ENCODE measurements around the gene PTMA. TPM values are rescaled to one million over a fixed set of nuclear protein-coding genes. Genes with fewer than 3 reads are reported as not detected.
A peak's percentile ranks its signal among the peaks of the same experiment; 100 is the strongest.

The PTMA gene
- 517 and 767 TPM in 2 replicates for polyA plus RNA-seq (2012; rRNA removed)
- polyA plus RNA-seq (2012; cell fraction: cytosol; rRNA removed), result 733 and 1,021 TPM in 2 replicates
- 319 and 439 TPM in 2 replicates for polyA plus RNA-seq (2012; cell fraction: nucleus; rRNA removed)

GRCh38 chr2:231707927-231708772 lies at the start of gene PTMA:
Gene PTMA, plus strand, starts transcription at chr2:231708525. Its CDS starts 182 bp downstream, at chr2:231708707.
- peaks cover 11 to 19% of the 10 kb centered on the region in 2 experiments for H3K36me3 ChIP-seq (replicated peaks in 1 of 2; ENCODE audit: control insufficient read depth in 1 of 2, insufficient read depth in 2 of 2, low read length in 1 of 2)
- no peaks in the 10 kb centered on the region for H3K9me2 ChIP-seq
- H3K27me3 ChIP-seq (ENCODE audit: insufficient read depth), result no peaks in the 10 kb centered on the region
- H3K79me2 ChIP-seq (ENCODE audit: insufficient read depth), result peaks cover 58% of the 10 kb centered on the region
- DNase-seq, result peak; percentile 90
- H3K4me3 ChIP-seq (ENCODE audit: low read depth in 2 of 2, low read length in 1 of 2), result peak within 1 kb of the TSS; percentile 96 to 100
- peak within 1 kb of the TSS; percentile 97 for H3K4me2 ChIP-seq
- peak within 1 kb of the TSS; percentile 92 to 100 for H3K27ac ChIP-seq (ENCODE audit: low read depth in 2 of 2, low read length in 1 of 2)
- CTCF ChIA-PET, result interaction anchor here (0.8 to 34.6 kb wide), 4 partner anchors 23 to 144 kb away, joined by 3 to 1218 read pairs (median 24); no protein-coding TSS in a partner anchor
- peaks cover 45% of the 10 kb centered on the region for H4K20me1 ChIP-seq (ENCODE audit: insufficient read depth)
- POLR2A ChIA-PET, result interaction anchor here (0.5 to 3.1 kb wide), 15 partner anchors 9 to 868 kb away, joined by 3 to 38 read pairs (median 9); partner anchors contain the start of gene NCL
- H3K4me1 ChIP-seq (ENCODE audit: control insufficient read depth in 1 of 2, insufficient read depth in 2 of 2, low read depth in 1 of 2, low read length in 1 of 2), result peaks cover 11 to 27% of the 10 kb centered on the region in 2 experiments; a peak in 2 of 4 replicates
- peak within 1 kb of the TSS; percentile 82 for H2AFZ ChIP-seq (ENCODE audit: low read depth)
- peak within 1 kb of the TSS; percentile 98 for H3K9ac ChIP-seq
- H3F3A ChIP-seq (replicated peaks; ENCODE audit: insufficient read depth), result peaks cover 12% of the 10 kb centered on the region
- 0% methylated on average over 18 of the region's 97 CpGs for WGBS (ENCODE audit: low lambda C conversion rate)
- H3K9me3 ChIP-seq, result no peaks in the 10 kb centered on the region
- TF ChIP-seq USF1 (IDR thresholded peaks at IDR 0.05; ENCODE audit: borderline replicate concordance, low read depth) (no peak), RCOR1 (IDR thresholded peaks at IDR 0.05; ENCODE audit: low read length) (0 out of 2 replicates have a peak, but pooled peaks have one; percentile 22), FOXM1 (IDR thresholded peaks at IDR 0.05; ENCODE audit: low read depth) (no peak), USF2 (IDR thresholded peaks at IDR 0.05; ENCODE audit: borderline replicate concordance, low read depth, low read length) (no peak), NRF1 (IDR thresholded peaks at IDR 0.05; ENCODE audit: low read depth, low read length) (peak; percentile 87), SMC3 (IDR thresholded peaks at IDR 0.05; ENCODE audit: low read depth, low read length) (peak; percentile 6; the same call in 1 of the 2 replicates), CTCF (IDR thresholded peaks at IDR 0.05) (no peak), ELF1 (IDR thresholded peaks at IDR 0.05) (0 out of 2 replicates have a peak, but pooled peaks have one; percentile 33), TCF12 (IDR thresholded peaks at IDR 0.05) (peak; percentile 38; the same call in 1 of the 2 replicates), SIN3A (IDR thresholded peaks at IDR 0.05; ENCODE audit: borderline replicate concordance, low read depth, low read length) (0 out of 2 replicates have a peak, but pooled peaks have one; percentile 39), REST (IDR thresholded peaks at IDR 0.05; ENCODE audit: low read depth, low read length) (peak; percentile 32; the same call in 1 of the 2 replicates), YY1 (IDR thresholded peaks at IDR 0.05; ENCODE audit: low read depth) (no peak), RFX5 (IDR thresholded peaks at IDR 0.05; ENCODE audit: low read length) (peak; percentile 56; the same call in 1 of the 2 replicates), MXI1 (IDR thresholded peaks at IDR 0.05; ENCODE audit: low read depth, low read length) (no peak; the same call in 1 of the 2 replicates), PBX3 (IDR thresholded peaks at IDR 0.05) (peak; percentile 90), ZBTB33 (IDR thresholded peaks at IDR 0.05; ENCODE audit: borderline replicate concordance, low read depth) (no peak), TAF1 (IDR thresholded peaks at IDR 0.05; ENCODE audit: borderline replicate concordance, low read depth, low read length) (peak; percentile 91), MEF2A (IDR thresholded peaks at IDR 0.05; ENCODE audit: borderline replicate concordance, low read depth) (no peak), JUND (IDR thresholded peaks at IDR 0.05) (no peak), POLR2AphosphoS5 (IDR thresholded peaks at IDR 0.05; ENCODE audit: low read depth, low read length) (peak; percentile 98), RAD21 (IDR thresholded peaks at IDR 0.05; ENCODE audit: low read length) (no peak)

All from SK-N-SH (cell line).